ENCODE measurements around the gene KCND3. TPM values are rescaled to one million over a fixed set of nuclear protein-coding genes. Genes with fewer than 3 reads are reported as not detected.

The KCND3 gene
- total and polyA plus RNA-seq, 4 donors, result 1.0 to 27.1 (median 6.1) TPM

DNA sequence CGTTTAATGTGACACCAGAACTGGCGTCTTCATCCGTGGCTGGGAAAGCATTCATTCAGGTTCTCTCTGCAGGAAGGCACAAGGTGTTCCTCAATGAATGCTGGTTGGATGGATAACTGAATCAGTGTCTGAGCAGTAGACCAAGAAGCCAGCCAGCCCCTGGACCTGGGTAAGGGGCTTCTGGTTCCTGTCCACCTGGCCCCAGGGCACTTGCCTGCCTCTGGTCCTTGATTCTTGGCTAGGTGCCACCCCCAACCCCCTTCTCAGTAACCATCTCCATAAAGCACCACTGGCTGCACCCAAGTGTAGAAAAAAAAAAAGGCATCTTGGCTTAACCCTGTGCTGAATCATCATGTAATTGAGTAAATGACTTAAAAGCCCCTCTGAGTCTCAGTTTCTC lies 59.1 kb downstream of the KCND3 start (continued):
- TF ChIP-seq, protein P1, sequence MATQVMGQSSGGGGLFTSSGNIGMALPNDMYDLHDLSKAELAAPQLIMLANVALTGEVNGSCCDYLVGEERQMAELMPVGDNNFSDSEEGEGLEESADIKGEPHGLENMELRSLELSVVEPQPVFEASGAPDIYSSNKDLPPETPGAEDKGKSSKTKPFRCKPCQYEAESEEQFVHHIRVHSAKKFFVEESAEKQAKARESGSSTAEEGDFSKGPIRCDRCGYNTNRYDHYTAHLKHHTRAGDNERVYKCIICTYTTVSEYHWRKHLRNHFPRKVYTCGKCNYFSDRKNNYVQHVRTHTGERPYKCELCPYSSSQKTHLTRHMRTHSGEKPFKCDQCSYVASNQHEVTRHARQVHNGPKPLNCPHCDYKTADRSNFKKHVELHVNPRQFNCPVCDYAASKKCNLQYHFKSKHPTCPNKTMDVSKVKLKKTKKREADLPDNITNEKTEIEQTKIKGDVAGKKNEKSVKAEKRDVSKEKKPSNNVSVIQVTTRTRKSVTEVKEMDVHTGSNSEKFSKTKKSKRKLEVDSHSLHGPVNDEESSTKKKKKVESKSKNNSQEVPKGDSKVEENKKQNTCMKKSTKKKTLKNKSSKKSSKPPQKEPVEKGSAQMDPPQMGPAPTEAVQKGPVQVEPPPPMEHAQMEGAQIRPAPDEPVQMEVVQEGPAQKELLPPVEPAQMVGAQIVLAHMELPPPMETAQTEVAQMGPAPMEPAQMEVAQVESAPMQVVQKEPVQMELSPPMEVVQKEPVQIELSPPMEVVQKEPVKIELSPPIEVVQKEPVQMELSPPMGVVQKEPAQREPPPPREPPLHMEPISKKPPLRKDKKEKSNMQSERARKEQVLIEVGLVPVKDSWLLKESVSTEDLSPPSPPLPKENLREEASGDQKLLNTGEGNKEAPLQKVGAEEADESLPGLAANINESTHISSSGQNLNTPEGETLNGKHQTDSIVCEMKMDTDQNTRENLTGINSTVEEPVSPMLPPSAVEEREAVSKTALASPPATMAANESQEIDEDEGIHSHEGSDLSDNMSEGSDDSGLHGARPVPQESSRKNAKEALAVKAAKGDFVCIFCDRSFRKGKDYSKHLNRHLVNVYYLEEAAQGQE (IDR thresholded peaks at IDR 0.05), result no peak
- TF ChIP-seq, protein P2, sequence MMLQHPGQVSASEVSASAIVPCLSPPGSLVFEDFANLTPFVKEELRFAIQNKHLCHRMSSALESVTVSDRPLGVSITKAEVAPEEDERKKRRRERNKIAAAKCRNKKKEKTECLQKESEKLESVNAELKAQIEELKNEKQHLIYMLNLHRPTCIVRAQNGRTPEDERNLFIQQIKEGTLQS (IDR thresholded peaks at IDR 0.05), result no peak
- no peak for TF ChIP-seq HNF4A (conservative IDR thresholded peaks at IDR 0.05)
- no peak for TF ChIP-seq RXRA (IDR thresholded peaks at IDR 0.05)

DNA sequence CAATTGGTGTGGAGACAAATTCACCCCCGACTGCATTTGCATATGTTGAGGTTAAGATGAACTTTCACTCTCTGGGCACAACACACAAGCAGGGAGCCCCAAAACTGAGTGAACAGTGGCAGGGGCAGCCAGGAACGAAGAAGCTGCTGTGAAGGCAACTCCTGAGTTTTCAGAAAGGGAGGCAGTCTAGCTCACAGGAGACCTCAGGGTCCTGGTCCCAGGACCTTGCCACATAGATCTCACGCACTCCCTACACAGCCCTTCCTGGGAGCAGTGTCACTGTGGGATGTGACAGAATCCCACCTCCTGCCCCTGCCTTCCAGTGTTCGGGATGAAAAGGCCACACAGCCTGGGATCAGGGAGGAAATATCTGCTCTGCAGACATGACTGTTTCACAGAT lies 60.9 kb downstream of the KCND3 start:
- TF ChIP-seq FOXA1 (IDR thresholded peaks at IDR 0.05) (no peak), RXRA (IDR thresholded peaks at IDR 0.05) (no peak), HNF4G (IDR thresholded peaks at IDR 0.05) (no peak), FOXA2 (IDR thresholded peaks at IDR 0.05) (no peak), SP1 (IDR thresholded peaks at IDR 0.05) (no peak), JUND (IDR thresholded peaks at IDR 0.05) (no peak)
- TF ChIP-seq, protein P3, sequence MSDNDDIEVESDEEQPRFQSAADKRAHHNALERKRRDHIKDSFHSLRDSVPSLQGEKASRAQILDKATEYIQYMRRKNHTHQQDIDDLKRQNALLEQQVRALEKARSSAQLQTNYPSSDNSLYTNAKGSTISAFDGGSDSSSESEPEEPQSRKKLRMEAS (IDR thresholded peaks at IDR 0.05), result no peak
- TF ChIP-seq, protein P4, sequence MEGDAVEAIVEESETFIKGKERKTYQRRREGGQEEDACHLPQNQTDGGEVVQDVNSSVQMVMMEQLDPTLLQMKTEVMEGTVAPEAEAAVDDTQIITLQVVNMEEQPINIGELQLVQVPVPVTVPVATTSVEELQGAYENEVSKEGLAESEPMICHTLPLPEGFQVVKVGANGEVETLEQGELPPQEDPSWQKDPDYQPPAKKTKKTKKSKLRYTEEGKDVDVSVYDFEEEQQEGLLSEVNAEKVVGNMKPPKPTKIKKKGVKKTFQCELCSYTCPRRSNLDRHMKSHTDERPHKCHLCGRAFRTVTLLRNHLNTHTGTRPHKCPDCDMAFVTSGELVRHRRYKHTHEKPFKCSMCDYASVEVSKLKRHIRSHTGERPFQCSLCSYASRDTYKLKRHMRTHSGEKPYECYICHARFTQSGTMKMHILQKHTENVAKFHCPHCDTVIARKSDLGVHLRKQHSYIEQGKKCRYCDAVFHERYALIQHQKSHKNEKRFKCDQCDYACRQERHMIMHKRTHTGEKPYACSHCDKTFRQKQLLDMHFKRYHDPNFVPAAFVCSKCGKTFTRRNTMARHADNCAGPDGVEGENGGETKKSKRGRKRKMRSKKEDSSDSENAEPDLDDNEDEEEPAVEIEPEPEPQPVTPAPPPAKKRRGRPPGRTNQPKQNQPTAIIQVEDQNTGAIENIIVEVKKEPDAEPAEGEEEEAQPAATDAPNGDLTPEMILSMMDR (IDR thresholded peaks at IDR 0.05; ENCODE audit: low read depth, low read length, missing input control), result no peak
- TF ChIP-seq, protein P2 (IDR thresholded peaks at IDR 0.05), result no peak
- Histone ChIP-seq H3K9me3 (ENCODE audit: control insufficient read depth in 4 of 4, low read length in 3 of 4) (no peaks in the 10 kb centered on the region), H3K4me1 (ENCODE audit: control insufficient read depth in 4 of 4, insufficient read depth in 4 of 4, low read length in 3 of 4) (no peaks in the 10 kb centered on the region), H3K9ac (ENCODE audit: low read depth in 1 of 2, low read length in 2 of 2) (no peak overlapping the region), H3K36me3 (ENCODE audit: control insufficient read depth in 4 of 4, insufficient read depth in 3 of 4, low read depth in 1 of 4, low read length in 3 of 4) (no peaks in the 10 kb centered on the region), H3K27ac (ENCODE audit: low read depth in 1 of 2, low read length in 2 of 2) (no peak overlapping the region), H3K4me3 (ENCODE audit: low read depth in 1 of 3, low read length in 3 of 3) (no peak overlapping the region), H3K27me3 (ENCODE audit: control insufficient read depth in 4 of 4, insufficient read depth in 4 of 4, low read length in 3 of 4) (no peaks in the 10 kb centered on the region)
- WGBS, result 83% methylated on average over 4 of the region's 4 CpGs
- DNase-seq (ENCODE audit: low spot score), result no peak

DNA sequence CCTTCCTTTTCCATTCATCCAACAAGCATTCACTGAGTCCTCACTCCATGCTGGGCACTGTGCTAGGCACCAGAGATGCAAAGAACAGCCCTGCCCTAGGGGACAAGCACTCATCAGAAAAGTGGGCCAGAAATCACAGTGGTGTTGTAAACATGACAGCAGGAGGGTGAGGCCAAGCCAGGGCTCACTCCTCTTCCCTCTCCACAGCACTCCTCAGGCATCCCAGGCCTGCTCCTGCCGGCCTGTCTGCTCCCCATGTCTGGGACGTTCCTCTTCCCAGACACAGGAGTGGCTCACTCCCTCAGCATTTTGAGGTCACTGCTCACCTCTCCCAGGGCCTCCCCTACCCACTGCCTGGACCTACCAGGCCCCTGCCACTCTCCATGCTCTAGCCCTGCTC lies 61.8 kb downstream of the KCND3 start:
- no peak overlapping the region for H3K9ac ChIP-seq (ENCODE audit: low read depth in 1 of 2, low read length in 2 of 2)
- no peaks in the 10 kb centered on the region for H3K27me3 ChIP-seq (ENCODE audit: control insufficient read depth in 4 of 4, insufficient read depth in 4 of 4, low read length in 3 of 4)
- 84% methylated on average over 2 of the region's 2 CpGs for WGBS
- no peaks in the 10 kb centered on the region for H3K9me3 ChIP-seq (ENCODE audit: control insufficient read depth in 4 of 4, low read length in 3 of 4)
- H3K4me1 ChIP-seq (ENCODE audit: control insufficient read depth in 4 of 4, insufficient read depth in 4 of 4, low read length in 3 of 4), result no peaks in the 10 kb centered on the region
- H3K4me3 ChIP-seq (ENCODE audit: low read depth in 1 of 3, low read length in 3 of 3), result no peak overlapping the region
- no peak overlapping the region for H3K27ac ChIP-seq (ENCODE audit: low read depth in 1 of 2, low read length in 2 of 2)
- H3K36me3 ChIP-seq (ENCODE audit: control insufficient read depth in 4 of 4, insufficient read depth in 3 of 4, low read depth in 1 of 4, low read length in 3 of 4), result no peaks in the 10 kb centered on the region
- TF ChIP-seq, protein P5, sequence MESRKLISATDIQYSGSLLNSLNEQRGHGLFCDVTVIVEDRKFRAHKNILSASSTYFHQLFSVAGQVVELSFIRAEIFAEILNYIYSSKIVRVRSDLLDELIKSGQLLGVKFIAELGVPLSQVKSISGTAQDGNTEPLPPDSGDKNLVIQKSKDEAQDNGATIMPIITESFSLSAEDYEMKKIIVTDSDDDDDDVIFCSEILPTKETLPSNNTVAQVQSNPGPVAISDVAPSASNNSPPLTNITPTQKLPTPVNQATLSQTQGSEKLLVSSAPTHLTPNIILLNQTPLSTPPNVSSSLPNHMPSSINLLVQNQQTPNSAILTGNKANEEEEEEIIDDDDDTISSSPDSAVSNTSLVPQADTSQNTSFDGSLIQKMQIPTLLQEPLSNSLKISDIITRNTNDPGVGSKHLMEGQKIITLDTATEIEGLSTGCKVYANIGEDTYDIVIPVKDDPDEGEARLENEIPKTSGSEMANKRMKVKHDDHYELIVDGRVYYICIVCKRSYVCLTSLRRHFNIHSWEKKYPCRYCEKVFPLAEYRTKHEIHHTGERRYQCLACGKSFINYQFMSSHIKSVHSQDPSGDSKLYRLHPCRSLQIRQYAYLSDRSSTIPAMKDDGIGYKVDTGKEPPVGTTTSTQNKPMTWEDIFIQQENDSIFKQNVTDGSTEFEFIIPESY (IDR thresholded peaks at IDR 0.05), result no peak
- TF ChIP-seq, protein P2 (IDR thresholded peaks at IDR 0.05), result no peak
- no peak for TF ChIP-seq FOXA2 (IDR thresholded peaks at IDR 0.05)
- no peak for TF ChIP-seq RAD21 (IDR thresholded peaks at IDR 0.05)
- no peak for TF ChIP-seq SP1 (IDR thresholded peaks at IDR 0.05)
- no peak for TF ChIP-seq GABPA (IDR thresholded peaks at IDR 0.05 in 1 of 2, conservative IDR thresholded peaks at IDR 0.05 in 1 of 2)
- no peak for TF ChIP-seq HNF4G (IDR thresholded peaks at IDR 0.05)
- no peak for TF ChIP-seq JUND (IDR thresholded peaks at IDR 0.05)
- TF ChIP-seq RXRA (IDR thresholded peaks at IDR 0.05), result no peak
- no peak for TF ChIP-seq YY1 (IDR thresholded peaks at IDR 0.05)
- no peak for TF ChIP-seq NR2F2 (IDR thresholded peaks at IDR 0.05)
- TF ChIP-seq HNF4A (conservative IDR thresholded peaks at IDR 0.05), result no peak
- no peak for TF ChIP-seq FOXA1 (IDR thresholded peaks at IDR 0.05)
- TF ChIP-seq EGR1 (IDR thresholded peaks at IDR 0.05; ENCODE audit: low read depth in 2 of 2), result no peak
- TF ChIP-seq, protein P3 (IDR thresholded peaks at IDR 0.05), result no peak
- TF ChIP-seq TAF1 (conservative IDR thresholded peaks at IDR 0.05), result no peak
- DNase-seq (ENCODE audit: low spot score), result no peak
